ENCODE data around the gene GPC6. TPM values are rescaled to one million over a fixed set of nuclear protein-coding genes. Genes with fewer than 3 reads are reported as not detected.

GPC6 gene
- total and polyA plus RNA-seq, 9 of the 15 experiments (the other 6 are each of a cell fraction or from before 2014, with no cell fraction given): under 0.01 to 0.20 (median 0.01) TPM; not detected in 4

DNA sequence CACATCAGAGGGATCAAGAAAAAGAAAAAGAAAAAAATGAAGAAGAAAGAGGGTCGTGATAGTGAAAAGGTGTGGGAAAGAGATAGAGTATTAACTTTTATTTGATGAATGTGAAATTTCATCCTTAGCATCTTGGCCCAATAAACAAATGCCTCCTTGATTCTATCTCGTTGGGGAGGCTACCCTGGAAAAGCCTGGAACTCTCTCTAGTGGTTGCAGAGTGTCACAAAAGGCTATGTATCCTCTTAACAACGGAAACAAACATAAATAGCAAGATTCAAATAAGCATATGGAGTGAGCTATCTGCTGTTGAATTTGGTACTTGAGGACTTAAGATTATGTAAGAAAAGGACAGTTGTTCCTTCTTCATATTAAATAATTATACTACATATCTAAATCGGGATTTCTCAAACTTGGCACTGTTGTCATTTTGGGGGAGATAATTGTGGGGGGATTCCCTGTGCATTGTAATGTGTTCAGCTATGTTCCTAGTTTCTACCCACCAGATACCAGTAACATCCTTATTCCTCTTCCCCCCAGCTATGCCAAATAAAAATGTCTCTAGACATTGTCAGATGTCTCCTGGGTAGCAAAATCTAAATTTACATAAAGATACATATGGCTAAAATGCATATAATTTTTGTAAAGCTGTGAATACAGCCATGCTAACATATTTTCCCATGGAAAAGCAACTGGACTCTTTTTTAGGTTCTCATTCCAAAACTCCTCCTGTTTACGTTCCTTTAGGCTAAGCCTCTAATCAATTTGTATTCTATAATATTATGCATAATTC is 695.7 kb downstream of the GPC6 start:
- TF ChIP-seq SMAD4 (CRISPR knock-in tag; conservative IDR thresholded peaks at IDR 0.05) (no peak), HNRNPK (IDR thresholded peaks at IDR 0.05; ENCODE audit: low read depth, low read length, poor library complexity, severe bottlenecking) (no peak)
- intact Hi-C loops (cut with micrococcal nuclease): no loop called here

DNA sequence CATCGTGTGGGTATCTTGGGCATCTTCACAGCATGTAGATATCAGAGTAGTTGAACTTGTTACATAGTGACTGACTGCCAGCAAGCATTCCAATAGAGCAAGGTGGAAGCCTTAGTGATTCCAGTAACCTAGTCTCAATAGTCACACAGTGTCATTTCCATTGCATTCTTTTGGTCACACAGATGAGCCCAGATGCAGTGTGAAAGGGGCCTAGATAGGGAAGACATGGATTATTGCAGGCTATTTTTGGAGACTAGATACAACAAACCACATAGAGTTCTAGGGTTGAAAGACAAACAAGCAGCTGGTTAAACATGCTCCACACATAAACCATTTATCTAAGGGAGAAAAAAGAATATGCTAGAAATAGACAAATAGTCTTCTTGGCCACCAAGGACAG is 699.4 kb downstream of the GPC6 start:
- no peaks in the 10 kb centered on the region for H3K9me1 ChIP-seq (ENCODE audit: control insufficient read depth, insufficient read depth, low read length)
- H3K4me3 ChIP-seq: no peak overlapping the region
- no peaks in the 10 kb centered on the region for H3K4me1 ChIP-seq (replicated peaks in 1 of 2; ENCODE audit: control insufficient read depth in 2 of 2, insufficient read depth in 2 of 2, low read length in 2 of 2)
- intact Hi-C loops (cut with micrococcal nuclease) (no loop called here), in situ Hi-C loops (cut with MboI) (no loop called here)
- H3K27ac ChIP-seq (ENCODE audit: extremely low read depth, low read depth, low read length): no peak overlapping the region
- ChIA-PET POLR2A (no interaction called here), CTCF (ENCODE audit: low intra/inter-chr PET ratio) (no interaction called here)
- ATAC-seq (no peak), FAIRE-seq (no peak), DNase-seq (ENCODE audit: extremely low read depth in 1 of 4, low spot score in 3 of 4) (no peak)
- H3K9me3 ChIP-seq (replicated peaks; ENCODE audit: control insufficient read depth, insufficient read depth, low read depth, low read length): no peaks in the 10 kb centered on the region
- no peak overlapping the region for H3K9ac ChIP-seq (ENCODE audit: insufficient read depth in 1 of 2, low read depth in 2 of 2, low read length in 2 of 2)
- H3K27me3 ChIP-seq (ENCODE audit: control insufficient read depth in 2 of 2, insufficient read depth in 2 of 2, low read length in 2 of 2): no peaks in the 10 kb centered on the region
- no peaks in the 10 kb centered on the region for H3K79me2 ChIP-seq (ENCODE audit: control insufficient read depth, insufficient read depth, low read length)
- no peaks in the 10 kb centered on the region for H3K36me3 ChIP-seq (ENCODE audit: control insufficient read depth, insufficient read depth, low read length)
- WGBS (ENCODE audit: insufficient coverage, low coverage, missing lambda C conversion rate): 0% methylated on average over 1 of the region's 1 CpG
- no peaks in the 10 kb centered on the region for H4K20me1 ChIP-seq (replicated peaks; ENCODE audit: control insufficient read depth, insufficient read depth, low read length)
- no TSS peak for BruUV-seq (replicated peaks)
- H2AFZ ChIP-seq (ENCODE audit: low read depth, low read length): no peak overlapping the region
- H3K4me2 ChIP-seq (ENCODE audit: insufficient read depth, low read length): no peak overlapping the region
- no peak for TF ChIP-seq ZNF75A (CRISPR knock-in tag; IDR thresholded peaks at IDR 0.05)
- TF ChIP-seq, protein P1, sequence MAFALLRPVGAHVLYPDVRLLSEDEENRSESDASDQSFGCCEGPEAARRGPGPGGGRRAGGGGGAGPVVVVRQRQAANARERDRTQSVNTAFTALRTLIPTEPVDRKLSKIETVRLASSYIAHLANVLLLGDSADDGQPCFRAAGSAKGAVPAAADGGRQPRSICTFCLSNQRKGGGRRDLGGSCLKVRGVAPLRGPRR (CRISPR knock-in tag; IDR thresholded peaks at IDR 0.05): no peak
- TF ChIP-seq MIER1 (IDR thresholded peaks at IDR 0.05; ENCODE audit: low read depth): no peak
- no peak for TF ChIP-seq PRPF4 (IDR thresholded peaks at IDR 0.05; ENCODE audit: insufficient read depth, low read depth, low read length, poor library complexity, severe bottlenecking)
- TF ChIP-seq, protein P2, sequence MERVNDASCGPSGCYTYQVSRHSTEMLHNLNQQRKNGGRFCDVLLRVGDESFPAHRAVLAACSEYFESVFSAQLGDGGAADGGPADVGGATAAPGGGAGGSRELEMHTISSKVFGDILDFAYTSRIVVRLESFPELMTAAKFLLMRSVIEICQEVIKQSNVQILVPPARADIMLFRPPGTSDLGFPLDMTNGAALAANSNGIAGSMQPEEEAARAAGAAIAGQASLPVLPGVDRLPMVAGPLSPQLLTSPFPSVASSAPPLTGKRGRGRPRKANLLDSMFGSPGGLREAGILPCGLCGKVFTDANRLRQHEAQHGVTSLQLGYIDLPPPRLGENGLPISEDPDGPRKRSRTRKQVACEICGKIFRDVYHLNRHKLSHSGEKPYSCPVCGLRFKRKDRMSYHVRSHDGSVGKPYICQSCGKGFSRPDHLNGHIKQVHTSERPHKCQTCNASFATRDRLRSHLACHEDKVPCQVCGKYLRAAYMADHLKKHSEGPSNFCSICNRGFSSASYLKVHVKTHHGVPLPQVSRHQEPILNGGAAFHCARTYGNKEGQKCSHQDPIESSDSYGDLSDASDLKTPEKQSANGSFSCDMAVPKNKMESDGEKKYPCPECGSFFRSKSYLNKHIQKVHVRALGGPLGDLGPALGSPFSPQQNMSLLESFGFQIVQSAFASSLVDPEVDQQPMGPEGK (CRISPR knock-in tag; IDR thresholded peaks at IDR 0.05; ENCODE audit: borderline replicate concordance): no peak
- TF ChIP-seq TEAD2 (tag; IDR thresholded peaks at IDR 0.05): no peak
- TF ChIP-seq, protein P3, sequence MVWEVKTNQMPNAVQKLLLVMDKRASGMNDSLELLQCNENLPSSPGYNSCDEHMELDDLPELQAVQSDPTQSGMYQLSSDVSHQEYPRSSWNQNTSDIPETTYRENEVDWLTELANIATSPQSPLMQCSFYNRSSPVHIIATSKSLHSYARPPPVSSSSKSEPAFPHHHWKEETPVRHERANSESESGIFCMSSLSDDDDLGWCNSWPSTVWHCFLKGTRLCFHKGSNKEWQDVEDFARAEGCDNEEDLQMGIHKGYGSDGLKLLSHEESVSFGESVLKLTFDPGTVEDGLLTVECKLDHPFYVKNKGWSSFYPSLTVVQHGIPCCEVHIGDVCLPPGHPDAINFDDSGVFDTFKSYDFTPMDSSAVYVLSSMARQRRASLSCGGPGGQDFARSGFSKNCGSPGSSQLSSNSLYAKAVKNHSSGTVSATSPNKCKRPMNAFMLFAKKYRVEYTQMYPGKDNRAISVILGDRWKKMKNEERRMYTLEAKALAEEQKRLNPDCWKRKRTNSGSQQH (CRISPR knock-in tag; IDR thresholded peaks at IDR 0.05): no peak
- no peak for TF ChIP-seq ZNF274 (IDR thresholded peaks at IDR 0.05; ENCODE audit: borderline replicate concordance, low read depth, low read length)
- TF ChIP-seq HMGN3 (IDR thresholded peaks at IDR 0.05; ENCODE audit: borderline replicate concordance, extremely low read depth, insufficient read length, low read depth, low read length): no peak

More for the DNA sequence above, 695.7 kb downstream of the GPC6 start:
- H3K4me1 ChIP-seq (replicated peaks in 1 of 2; ENCODE audit: control insufficient read depth in 2 of 2, insufficient read depth in 2 of 2, low read length in 2 of 2): no peaks in the 10 kb centered on the region
- POLR2A ChIA-PET: no interaction called here
- no peak overlapping the region for H3K27ac ChIP-seq (ENCODE audit: extremely low read depth, low read depth, low read length)
- ATAC-seq: no peak
- WGBS (ENCODE audit: insufficient coverage, low coverage, missing lambda C conversion rate): 2% methylated on average over 5 of the region's 5 CpGs
- no peak overlapping the region for H3K4me2 ChIP-seq (ENCODE audit: insufficient read depth, low read length)
- H4K20me1 ChIP-seq (replicated peaks; ENCODE audit: control insufficient read depth, insufficient read depth, low read length): no peaks in the 10 kb centered on the region
- no peaks in the 10 kb centered on the region for H3K27me3 ChIP-seq (ENCODE audit: control insufficient read depth in 2 of 2, insufficient read depth in 2 of 2, low read length in 2 of 2)
- no peak overlapping the region for H2AFZ ChIP-seq (ENCODE audit: low read depth, low read length)
- no peak overlapping the region for H3K9ac ChIP-seq (ENCODE audit: insufficient read depth in 1 of 2, low read depth in 2 of 2, low read length in 2 of 2)
- CTCF ChIA-PET (ENCODE audit: low intra/inter-chr PET ratio): no interaction called here
- FAIRE-seq: no peak
- H3K9me3 ChIP-seq (replicated peaks; ENCODE audit: control insufficient read depth, insufficient read depth, low read depth, low read length): no peaks in the 10 kb centered on the region
- H3K79me2 ChIP-seq (ENCODE audit: control insufficient read depth, insufficient read depth, low read length): no peaks in the 10 kb centered on the region
- H3K9me1 ChIP-seq (ENCODE audit: control insufficient read depth, insufficient read depth, low read length): no peaks in the 10 kb centered on the region
- no peak for DNase-seq (ENCODE audit: extremely low read depth in 1 of 4, low spot score in 3 of 4)
- no TSS peak for BruUV-seq (replicated peaks)
- no peak overlapping the region for H3K4me3 ChIP-seq
- in situ Hi-C loops (cut with MboI): no loop called here
- no peaks in the 10 kb centered on the region for H3K36me3 ChIP-seq (ENCODE audit: control insufficient read depth, insufficient read depth, low read length)
